H1 (cell line): ENCODE results near the gene DGKZ. TPM values are rescaled to one million over a fixed set of nuclear protein-coding genes. Genes with fewer than 3 reads are reported as not detected.

Experiments used
- CBX8 ChIP-seq: fragments of 300-800, 300-1000 bp; sonication (generic); IDR thresholded peaks from 2 replicates; pipeline ENCODE4 v1.7.1; 2016; ENCODE audit warnings: low read depth, low read length, borderline replicate concordance
- CHD2 ChIP-seq: IDR thresholded peaks from 2 replicates; pipeline ENCODE4 v1.6.1; 2012; ENCODE audit warnings: low read length, improper control_type of control experiment
- CTCF ChIP-seq, 3 experiments: IDR thresholded peaks; 1 replicate in 2 of 3; 2 replicates in 1 of 3; pipeline versions ENCODE4 v1.5.1 to v1.6.1; 2011; ENCODE audit warnings: low read length in 3 of 3, mild to moderate bottlenecking in 3 of 3, inconsistent platforms in 2 of 3, low read depth in 1 of 3, moderate library complexity in 1 of 3; ENCODE audit not compliant: insufficient read depth in 1 of 3; ENCODE audit errors: control extremely low read depth in 1 of 3
- POLR2AphosphoS5 ChIP-seq: IDR thresholded peaks from 2 replicates; pipeline ENCODE4 v1.6.1; 2011; ENCODE audit warnings: low read depth, low read length
- polyA plus RNA-seq, 7 experiments: library from polyadenylated mRNA; depleted of rRNA in 3 of 7; stranded (reverse) in 5 of 7; unstranded in 2 of 7; fragments of >200 nt in 5 of 7; fragments of 200-250 nt in 2 of 7; gene quantifications; 1 replicate in 5 of 7; 2 replicates in 1 of 7; 4 replicates in 1 of 7; pipeline versions ENCODE4 v1.2.1 to v1.2.3, GENCODE V29; 2011 to 2013; ENCODE audit warnings: missing spikeins in 2 of 7, mixed read lengths in 2 of 7
- total RNA-seq: library from RNA; stranded (reverse); fragmentation: NEBNext Ultra II Directional; extraction: Animal tissue kit (Norgen Biotek cat#: 25700); gene quantifications from 2 replicates; pipeline ENCODE4 v1.2.1, GENCODE V29; 2021

The DGKZ gene
- total and polyA plus RNA-seq, 2 of the 8 experiments (the other 6 are each of a cell fraction or from before 2014, with no cell fraction given), result 84.4 to 184 TPM

GRCh38 chr11:46334211-46334610 lies 13.1 kb upstream of the DGKZ start (continued):
- no peak for TF ChIP-seq CTCF (IDR thresholded peaks at IDR 0.05; ENCODE audit: control extremely low read depth in 1 of 3, insufficient read depth in 1 of 3, low read depth in 1 of 3, low read length in 3 of 3)
- no peak for TF ChIP-seq POLR2AphosphoS5
- no peak for TF ChIP-seq CBX8
- no peak for TF ChIP-seq CHD2
